Activated CD8-positive, alpha-beta memory T cell treated with anti-CD3 and anti-CD28 coated beads for 48 hours (primary cell): Measurements from ENCODE around the gene MPPED1.

Source experiments
- DNase-seq, 3 experiments: peaks; one replicate each; pipeline ENCODE4 v3.0.0-alpha.2; 2020; ENCODE audit warnings: low read depth in 2 of 3, low spot score in 2 of 3

Gene MPPED1

GRCh38 chr22:43409800-43410199 lies 2.0 kb upstream of the MPPED1 start:
- no peak for DNase-seq

GRCh38 chr22:43411040-43411868 lies 560 bp upstream of the MPPED1 start:
- DNase-seq = no peak

- DNase-seq = no peak
Measured at GRCh38 chr22:43412808-43413795, 1.3 kb downstream of the MPPED1 start.

GRCh38 chr22:43413826-43414225 lies 2.0 kb downstream of the MPPED1 start:
- no peak for DNase-seq

GRCh38 chr22:43415681-43416080 lies 3.9 kb downstream of the MPPED1 start:
- no peak for DNase-seq

GRCh38 chr22:43417555-43417954 lies 5.7 kb downstream of the MPPED1 start:
- no peak for DNase-seq

- no peak for DNase-seq
Measured at GRCh38 chr22:43418079-43418825, 6.4 kb downstream of the MPPED1 start.

GRCh38 chr22:43419371-43420080 lies 7.7 kb downstream of the MPPED1 start:
- no peak for DNase-seq

GRCh38 chr22:43421046-43421665 lies 9.3 kb downstream of the MPPED1 start:
- no peak for DNase-seq

- DNase-seq = no peak
Measured at GRCh38 chr22:43421914-43422615, 10.3 kb downstream of the MPPED1 start.

GRCh38 chr22:43423046-43423445 lies 11.2 kb downstream of the MPPED1 start:
- no peak for DNase-seq

- DNase-seq = no peak
Measured at GRCh38 chr22:43424201-43424600, 12.4 kb downstream of the MPPED1 start.

GRCh38 chr22:43424666-43425630 lies 13.1 kb downstream of the MPPED1 start:
- DNase-seq = no peak

GRCh38 chr22:43425976-43426785 lies 14.4 kb downstream of the MPPED1 start:
- no peak for DNase-seq

GRCh38 chr22:43426816-43427215 lies 15.0 kb downstream of the MPPED1 start:
- no peak for DNase-seq

- no peak for DNase-seq
Measured at GRCh38 chr22:43427296-43428004, 15.6 kb downstream of the MPPED1 start.

GRCh38 chr22:43428005-43428485 lies 16.2 kb downstream of the MPPED1 start:
- DNase-seq = no peak
